ENCODE results near the gene KRTAP12-4. TPM values are rescaled to one million over a fixed set of nuclear protein-coding genes. Genes with fewer than 3 reads are reported as not detected.

Gene KRTAP12-4
- total RNA-seq, 1 donor = not detected

DNA sequence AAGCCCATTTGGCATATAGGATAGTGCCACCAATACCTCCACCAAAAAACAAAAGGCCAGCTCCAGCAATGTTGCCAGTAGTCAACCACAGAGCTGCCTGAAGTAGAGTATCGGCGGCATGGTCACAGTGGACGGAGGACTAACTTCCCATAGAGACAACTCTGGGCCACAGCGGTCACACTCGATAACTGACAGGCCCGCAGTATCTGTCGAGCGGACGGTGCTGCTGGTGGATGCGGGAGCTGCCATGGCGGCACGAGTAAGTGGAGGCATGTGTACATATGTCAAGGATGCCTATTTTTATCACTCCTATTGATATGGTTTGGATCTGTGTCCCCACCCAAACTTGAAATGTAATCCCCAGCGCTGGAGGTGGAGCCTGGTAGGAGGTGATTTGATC is 23.4 kb upstream of the KRTAP12-4 start:
- peaks cover 14% of the 10 kb centered on the region for H3K27me3 ChIP-seq (ENCODE audit: insufficient read depth, low read length)
- no peak overlapping the region for H3K27ac ChIP-seq (ENCODE audit: low read depth, low read length)
- H4K20me1 ChIP-seq (ENCODE audit: insufficient read depth, low read length) = no peaks in the 10 kb centered on the region
- H3K79me2 ChIP-seq (ENCODE audit: insufficient read depth, low read length) = no peaks in the 10 kb centered on the region
- TF ChIP-seq, protein P1, sequence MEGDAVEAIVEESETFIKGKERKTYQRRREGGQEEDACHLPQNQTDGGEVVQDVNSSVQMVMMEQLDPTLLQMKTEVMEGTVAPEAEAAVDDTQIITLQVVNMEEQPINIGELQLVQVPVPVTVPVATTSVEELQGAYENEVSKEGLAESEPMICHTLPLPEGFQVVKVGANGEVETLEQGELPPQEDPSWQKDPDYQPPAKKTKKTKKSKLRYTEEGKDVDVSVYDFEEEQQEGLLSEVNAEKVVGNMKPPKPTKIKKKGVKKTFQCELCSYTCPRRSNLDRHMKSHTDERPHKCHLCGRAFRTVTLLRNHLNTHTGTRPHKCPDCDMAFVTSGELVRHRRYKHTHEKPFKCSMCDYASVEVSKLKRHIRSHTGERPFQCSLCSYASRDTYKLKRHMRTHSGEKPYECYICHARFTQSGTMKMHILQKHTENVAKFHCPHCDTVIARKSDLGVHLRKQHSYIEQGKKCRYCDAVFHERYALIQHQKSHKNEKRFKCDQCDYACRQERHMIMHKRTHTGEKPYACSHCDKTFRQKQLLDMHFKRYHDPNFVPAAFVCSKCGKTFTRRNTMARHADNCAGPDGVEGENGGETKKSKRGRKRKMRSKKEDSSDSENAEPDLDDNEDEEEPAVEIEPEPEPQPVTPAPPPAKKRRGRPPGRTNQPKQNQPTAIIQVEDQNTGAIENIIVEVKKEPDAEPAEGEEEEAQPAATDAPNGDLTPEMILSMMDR (IDR thresholded peaks at IDR 0.05; ENCODE audit: extremely low read depth, low read depth, low read length) = no peak
- H3K9me3 ChIP-seq (ENCODE audit: low read depth, low read length) = no peaks in the 10 kb centered on the region
- no peaks in the 10 kb centered on the region for H3K4me1 ChIP-seq (ENCODE audit: insufficient read depth, low read length)
- H2AFZ ChIP-seq (ENCODE audit: low read length) = no peak overlapping the region
- no peak for DNase-seq (ENCODE audit: insufficient read length, low spot score, missing footprints)
- no peak overlapping the region for H3K4me2 ChIP-seq (ENCODE audit: insufficient read depth, low read length)
- H3K4me3 ChIP-seq (ENCODE audit: insufficient read depth, low read length) = no peak overlapping the region
- no peaks in the 10 kb centered on the region for H3K36me3 ChIP-seq (ENCODE audit: insufficient read depth, low read length)

GRCh38 chr21:44671911-44672310 is 17.5 kb upstream of the KRTAP12-4 start:
- no peaks in the 10 kb centered on the region for H3K79me2 ChIP-seq (ENCODE audit: insufficient read depth, low read length)
- H3K9me3 ChIP-seq (ENCODE audit: low read depth, low read length) = no peaks in the 10 kb centered on the region
- no peaks in the 10 kb centered on the region for H3K36me3 ChIP-seq (ENCODE audit: insufficient read depth, low read length)
- H3K27me3 ChIP-seq (ENCODE audit: insufficient read depth, low read length) = peaks cover 12% of the 10 kb centered on the region
- H3K27ac ChIP-seq (ENCODE audit: low read depth, low read length) = no peak overlapping the region
- no peak overlapping the region for H3K4me3 ChIP-seq (ENCODE audit: insufficient read depth, low read length)
- TF ChIP-seq, protein P1 (IDR thresholded peaks at IDR 0.05; ENCODE audit: extremely low read depth, low read depth, low read length) = no peak
- H4K20me1 ChIP-seq (ENCODE audit: insufficient read depth, low read length) = no peaks in the 10 kb centered on the region
- no peak for DNase-seq (ENCODE audit: insufficient read length, low spot score, missing footprints)
- no peak overlapping the region for H2AFZ ChIP-seq (ENCODE audit: low read length)
- H3K4me2 ChIP-seq (ENCODE audit: insufficient read depth, low read length) = no peak overlapping the region
- H3K4me1 ChIP-seq (ENCODE audit: insufficient read depth, low read length) = no peaks in the 10 kb centered on the region

GRCh38 chr21:44670642-44671432 is 16.4 kb upstream of the KRTAP12-4 start:
- no peaks in the 10 kb centered on the region for H4K20me1 ChIP-seq (ENCODE audit: insufficient read depth, low read length)
- no peak overlapping the region for H3K27ac ChIP-seq (ENCODE audit: low read depth, low read length)
- H3K36me3 ChIP-seq (ENCODE audit: insufficient read depth, low read length) = no peaks in the 10 kb centered on the region
- TF ChIP-seq, protein P1 (IDR thresholded peaks at IDR 0.05; ENCODE audit: extremely low read depth, low read depth, low read length) = no peak
- H3K9me3 ChIP-seq (ENCODE audit: low read depth, low read length) = no peaks in the 10 kb centered on the region
- no peak overlapping the region for H2AFZ ChIP-seq (ENCODE audit: low read length)
- H3K4me1 ChIP-seq (ENCODE audit: insufficient read depth, low read length) = no peaks in the 10 kb centered on the region
- no peak for DNase-seq (ENCODE audit: insufficient read length, low spot score, missing footprints)
- H3K4me3 ChIP-seq (ENCODE audit: insufficient read depth, low read length) = no peak overlapping the region
- H3K79me2 ChIP-seq (ENCODE audit: insufficient read depth, low read length) = no peaks in the 10 kb centered on the region
- no peak overlapping the region for H3K4me2 ChIP-seq (ENCODE audit: insufficient read depth, low read length)
- H3K27me3 ChIP-seq (ENCODE audit: insufficient read depth, low read length) = peaks cover 5% of the 10 kb centered on the region

- Histone ChIP-seq H3K9me3 (ENCODE audit: low read depth, low read length) (no peaks in the 10 kb centered on the region), H2AFZ (ENCODE audit: low read length) (no peak overlapping the region), H4K20me1 (ENCODE audit: insufficient read depth, low read length) (no peaks in the 10 kb centered on the region), H3K4me1 (ENCODE audit: insufficient read depth, low read length) (no peaks in the 10 kb centered on the region), H3K4me3 (ENCODE audit: insufficient read depth, low read length) (no peak overlapping the region), H3K79me2 (ENCODE audit: insufficient read depth, low read length) (no peaks in the 10 kb centered on the region), H3K27me3 (ENCODE audit: insufficient read depth, low read length) (no peaks in the 10 kb centered on the region), H3K27ac (ENCODE audit: low read depth, low read length) (no peak overlapping the region), H3K4me2 (ENCODE audit: insufficient read depth, low read length) (no peak overlapping the region), H3K36me3 (ENCODE audit: insufficient read depth, low read length) (no peaks in the 10 kb centered on the region)
- TF ChIP-seq, protein P1 (IDR thresholded peaks at IDR 0.05; ENCODE audit: extremely low read depth, low read depth, low read length) = no peak
- DNase-seq (ENCODE audit: insufficient read length, low spot score, missing footprints) = no peak
Measured at GRCh38 chr21:44667612-44668011, 13.2 kb upstream of the KRTAP12-4 start.
